K562 (cell line): Measurements from ENCODE around the gene UFSP2. TPM values are rescaled to one million over a fixed set of nuclear protein-coding genes. Genes with fewer than 3 reads are reported as not detected.

Experiments
- ARID1B ChIP-seq: fragments of 450-650 bp; IDR thresholded peaks from 2 replicates; pipeline ENCODE4 v1.6.1; 2016; ENCODE audit warnings: antibody characterized with exemption, mild to moderate bottlenecking, inconsistent platforms
- BCL6 ChIP-seq: fragments of 250-450 bp; sonication (Bioruptor Pico); IDR thresholded peaks from 2 replicates; pipeline ENCODE4 v1.4.0; 2020
- HMGN3 ChIP-seq: IDR thresholded peaks from 2 replicates; pipeline ENCODE4 v1.6.1; 2011; ENCODE audit warnings: borderline replicate concordance, low read depth, mild to moderate bottlenecking, mixed read lengths, low read length; ENCODE audit not compliant: insufficient read length; ENCODE audit errors: extremely low read depth
- NFE2 ChIP-seq: IDR thresholded peaks from 2 replicates; pipeline ENCODE4 v1.6.1; 2014; ENCODE audit warnings: antibody characterized with exemption, low read depth
- NONO ChIP-seq, 2 experiments: fragments of 200-400 bp in 1 of 2; fragments of 450-650 bp in 1 of 2; formaldehyde crosslinking in 1 of 2; IDR thresholded peaks; 2 replicates each; pipeline ENCODE4 v1.6.1; 2017; ENCODE audit warnings: low read depth in 2 of 2, mild to moderate bottlenecking in 2 of 2, moderate library complexity in 2 of 2, low read length in 1 of 2
- POLR2H ChIP-seq: IDR thresholded peaks from 2 replicates; pipeline ENCODE4 v1.6.1; 2016; ENCODE audit warnings: missing genetic modification characterization, low read depth, mild to moderate bottlenecking, control low read depth, missing compliant biosample characterization, moderate library complexity
- PRDM10 ChIP-seq: fragments of 450-650 bp; IDR thresholded peaks from 2 replicates; pipeline ENCODE4 v1.6.1; 2018; ENCODE audit not compliant: partially characterized antibody
- TCF15 ChIP-seq: fragments of 250-450 bp; sonication (Bioruptor Pico); IDR thresholded peaks from 2 replicates; pipeline ENCODE4 v1.8.0; 2022; ENCODE audit warnings: moderate library complexity, mild to moderate bottlenecking, inconsistent platforms
- TCF7L2 ChIP-seq: fragments of 150-350 bp; IDR thresholded peaks from 2 replicates; pipeline ENCODE4 v1.6.1; 2016; ENCODE audit warnings: low read depth, mild to moderate bottlenecking, low read length, moderate library complexity
- ZNF124 ChIP-seq: sonication (generic); formaldehyde crosslinking; IDR thresholded peaks from 2 replicates; pipeline ENCODE4 v1.8.1; 2022; ENCODE audit warnings: missing genetic modification reagents
- ZNF592 ChIP-seq: fragments of 450-650 bp; IDR thresholded peaks from 2 replicates; pipeline ENCODE4 v1.6.1; 2017; ENCODE audit warnings: antibody characterized with exemption, mild to moderate bottlenecking
- ZNF644 ChIP-seq: fragments of 200-800 bp; sonication (Bioruptor generic); IDR thresholded peaks from 2 replicates; pipeline ENCODE4 v1.6.1; 2016; ENCODE audit warnings: low read depth, missing genetic modification characterization, missing compliant biosample characterization
- polyA plus RNA-seq, 8 experiments: library from polyadenylated mRNA; depleted of rRNA in 4 of 8; stranded (reverse) in 5 of 8; unstranded in 3 of 8; fragments of >200 nt; fragmentation: Nextera tagmentation in 2 of 8; fragmentation: Illumina TruSeq in 1 of 8; extraction: Ambion mirVana in 2 of 8; extraction: Trizol in 1 of 8; gene quantifications; 2 replicates each; pipeline versions ENCODE4 v1.2.1 to v1.2.3, GENCODE V29; 2011 to 2014; ENCODE audit warnings: inconsistent platforms in 1 of 8, missing spikeins in 1 of 8
- total RNA-seq, 7 experiments: library from RNA; depleted of rRNA in 6 of 7; stranded (reverse); fragments of >200 nt in 6 of 7; fragmentation: Illumina TruSeq in 2 of 7; extraction: Trizol in 2 of 7; gene quantifications; 2 replicates each; pipeline versions ENCODE4 v1.2.1 to v1.2.3, GENCODE V29; 2011 to 2021; ENCODE audit warnings: low replicate concordance in 1 of 7
- TF ChIP-seq, protein P1 (sequence below), 2 experiments: fragments of 200-800 bp in 1 of 2; sonication (Bioruptor generic) in 1 of 2; sonication (generic) in 1 of 2; formaldehyde crosslinking in 1 of 2; IDR thresholded peaks in 1 of 2; conservative IDR thresholded peaks in 1 of 2; 2 replicates each; pipeline versions ENCODE4 v1.5.0 to v1.6.1; 2016 to 2020; ENCODE audit warnings: missing compliant biosample characterization in 1 of 2, missing genetic modification characterization in 1 of 2, missing genetic modification reagents in 1 of 2
- TF ChIP-seq, protein P2 (sequence below), 2 experiments: fragments of 450-650 bp in 1 of 2; sonication (generic) in 1 of 2; formaldehyde crosslinking in 1 of 2; IDR thresholded peaks in 1 of 2; conservative IDR thresholded peaks in 1 of 2; 2 replicates each; pipeline versions ENCODE4 v1.6.1 to v1.8.1; 2016 to 2023; ENCODE audit warnings: mild to moderate bottlenecking in 2 of 2, moderate library complexity in 2 of 2, inconsistent platforms in 1 of 2, missing genetic modification reagents in 1 of 2

UFSP2 gene
- total and polyA plus RNA-seq, 9 of the 15 experiments (the other 6 are each of a cell fraction or from before 2014, with no cell fraction given), result 20.1 to 55.8 (median 26.6) TPM

- TF ChIP-seq HMGN3, result no peak
- TF ChIP-seq ZNF124 (CRISPR knock-in tag), result no peak
- no peak for TF ChIP-seq BCL6 (CRISPR knock-in tag)
- peak in 1 of 2 experiments; percentile 99; a peak in 2 of 4 replicates for TF ChIP-seq NONO (IDR thresholded peaks at IDR 0.05; ENCODE audit: low read depth in 2 of 2, low read length in 1 of 2)
- TF ChIP-seq NFE2, result 0 out of 2 replicates have a peak, but pooled peaks have one; percentile 27
- TF ChIP-seq ZNF592, result 0 out of 2 replicates have a peak, but pooled peaks have one; percentile 67
- no peak for TF ChIP-seq TCF15 (CRISPR knock-in tag)
- TF ChIP-seq, protein P1, sequence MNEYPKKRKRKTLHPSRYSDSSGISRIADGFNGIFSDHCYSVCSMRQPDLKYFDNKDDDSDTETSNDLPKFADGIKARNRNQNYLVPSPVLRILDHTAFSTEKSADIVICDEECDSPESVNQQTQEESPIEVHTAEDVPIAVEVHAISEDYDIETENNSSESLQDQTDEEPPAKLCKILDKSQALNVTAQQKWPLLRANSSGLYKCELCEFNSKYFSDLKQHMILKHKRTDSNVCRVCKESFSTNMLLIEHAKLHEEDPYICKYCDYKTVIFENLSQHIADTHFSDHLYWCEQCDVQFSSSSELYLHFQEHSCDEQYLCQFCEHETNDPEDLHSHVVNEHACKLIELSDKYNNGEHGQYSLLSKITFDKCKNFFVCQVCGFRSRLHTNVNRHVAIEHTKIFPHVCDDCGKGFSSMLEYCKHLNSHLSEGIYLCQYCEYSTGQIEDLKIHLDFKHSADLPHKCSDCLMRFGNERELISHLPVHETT (CRISPR knock-in tag; conservative IDR thresholded peaks at IDR 0.05 in 1 of 2, IDR thresholded peaks at IDR 0.05 in 1 of 2), result peak in 1 of 2 experiments; percentile 65; a peak in 1 of 4 replicates
- no peak for TF ChIP-seq POLR2H (tag)
- TF ChIP-seq ZNF644, result peak; percentile 71; the same call in 1 of the 2 replicates
- no peak; the same call in 1 of the 2 replicates for TF ChIP-seq ARID1B
- peak; percentile 94 for TF ChIP-seq TCF7L2
- TF ChIP-seq PRDM10, result peak; percentile 100
- TF ChIP-seq, protein P2, sequence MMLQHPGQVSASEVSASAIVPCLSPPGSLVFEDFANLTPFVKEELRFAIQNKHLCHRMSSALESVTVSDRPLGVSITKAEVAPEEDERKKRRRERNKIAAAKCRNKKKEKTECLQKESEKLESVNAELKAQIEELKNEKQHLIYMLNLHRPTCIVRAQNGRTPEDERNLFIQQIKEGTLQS (IDR thresholded peaks at IDR 0.05), result peak; percentile 97
- TF ChIP-seq, protein P2 (CRISPR knock-in tag; conservative IDR thresholded peaks at IDR 0.05), result no peak
Measured at GRCh38 chr4:185425647-185426352, at the start of gene UFSP2 (continued).
